IMR-90 (cell line): ENCODE measurements around the gene SNTG2. TPM values are rescaled to one million over a fixed set of nuclear protein-coding genes. Genes with fewer than 3 reads are reported as not detected.

ENCODE experiments used
- ATAC-seq: fragments of 200-7000 bp; cut with Tn5 transposase; 2 replicates; pipeline ENCODE4 v1.9.1; 2020; ENCODE audit warnings: low read depth, mild to moderate bottlenecking, moderate library complexity
- BruUV-seq: library from RNA; stranded (reverse); fragments of 400-500 nt; replicated peaks from 2 replicates; lab custom pipeline; 2021; lab: Mats Ljungman, UMichigan
- CTCF ChIA-PET: fragments of 300-600 bp; formaldehyde crosslinking; extraction: SDS; loops from one replicate; lab custom pipeline; 2021; ENCODE audit warnings: antibody characterized with exemption; lab: Yijun Ruan, JAX
- POLR2A ChIA-PET: fragments of 300-600 bp; sonication (Branson Sonifier 250); formaldehyde crosslinking; loops from one replicate; lab custom pipeline; 2022; ENCODE audit warnings: antibody characterized with exemption; ENCODE audit not compliant: unreplicated experiment; lab: Charles Lee
- DNase-seq: peaks from one replicate; pipeline ENCODE4 v3.0.0; 2013
- H2AFZ ChIP-seq: replicated peaks from 2 replicates; pipeline ENCODE3; 2013; ENCODE audit warnings: low read length, mild to moderate bottlenecking; ENCODE audit not compliant: poor library complexity
- H2AK5ac ChIP-seq: 2 replicates; pipeline ENCODE4 v1.6.1; 2013; ENCODE audit warnings: low read depth, low read length, inconsistent platforms
- H2AK9ac ChIP-seq: replicated peaks from 2 replicates; pipeline ENCODE3; 2013; ENCODE audit warnings: mild to moderate bottlenecking, low read depth, low read length, moderate library complexity; ENCODE audit not compliant: poor library complexity
- H2BK120ac ChIP-seq: 2 replicates; pipeline ENCODE4 v1.6.1; 2013; ENCODE audit warnings: low read depth, low read length, inconsistent platforms
- H2BK15ac ChIP-seq: 3 replicates; pipeline ENCODE4 v1.6.1; 2013; ENCODE audit warnings: low read depth, low read length, inconsistent platforms
- H2BK20ac ChIP-seq: 2 replicates; pipeline ENCODE4 v1.6.1; 2013; ENCODE audit warnings: low read depth, mild to moderate bottlenecking, inconsistent platforms, low read length, moderate library complexity
- H2BK5ac ChIP-seq: 2 replicates; pipeline ENCODE4 v1.6.1; 2013; ENCODE audit warnings: mild to moderate bottlenecking, low read depth, low read length, inconsistent platforms; ENCODE audit not compliant: poor library complexity, severe bottlenecking
- H3K14ac ChIP-seq: replicated peaks from 2 replicates; pipeline ENCODE4 v1.6.1; 2013; ENCODE audit warnings: low read depth, low read length, inconsistent platforms
- H3K18ac ChIP-seq: 2 replicates; pipeline ENCODE4 v1.6.1; 2013; ENCODE audit warnings: low read depth, low read length, control low read depth
- H3K23ac ChIP-seq: 2 replicates; pipeline ENCODE4 v1.6.1; 2013; ENCODE audit warnings: low read depth, low read length, inconsistent platforms
- H3K27ac ChIP-seq: 2 replicates; pipeline ENCODE4 v1.5.1; 2013; ENCODE audit warnings: mild to moderate bottlenecking, control low read depth, low read length; ENCODE audit not compliant: insufficient read depth
- H3K27me3 ChIP-seq: 2 replicates; pipeline ENCODE4 v1.6.1; 2013; ENCODE audit warnings: low read length; ENCODE audit not compliant: control insufficient read depth, insufficient read depth
- H3K36me3 ChIP-seq: 2 replicates; pipeline ENCODE4 v1.6.1; 2013; ENCODE audit warnings: low read length, mixed read lengths; ENCODE audit not compliant: control insufficient read depth, insufficient read depth
- H3K4ac ChIP-seq: 2 replicates; pipeline ENCODE4 v1.6.1; 2013; ENCODE audit warnings: low read depth, low read length, inconsistent platforms
- H3K4me1 ChIP-seq: 2 replicates; pipeline ENCODE4 v1.6.1; 2013; ENCODE audit warnings: low read length, mixed read lengths; ENCODE audit not compliant: control insufficient read depth, insufficient read depth
- H3K4me2 ChIP-seq: 2 replicates; pipeline ENCODE4 v1.6.1; 2013; ENCODE audit warnings: low read depth, mild to moderate bottlenecking, control low read depth, low read length, moderate library complexity
- H3K4me3 ChIP-seq: 2 replicates; pipeline ENCODE4 v1.5.1; 2013; ENCODE audit warnings: low read depth, mild to moderate bottlenecking, control low read depth, low read length, moderate library complexity; ENCODE audit not compliant: insufficient read depth
- H3K56ac ChIP-seq: 2 replicates; pipeline ENCODE4 v1.6.1; 2013; ENCODE audit warnings: low read length, inconsistent platforms; ENCODE audit not compliant: insufficient read depth; ENCODE audit errors: extremely low read depth
- H3K79me1 ChIP-seq, 2 experiments: 2 replicates each; pipeline ENCODE4 v1.6.1; 2013; ENCODE audit warnings: low read length in 2 of 2, inconsistent platforms in 1 of 2, low read depth in 1 of 2
- H3K9ac ChIP-seq: 2 replicates; pipeline ENCODE4 v1.6.1; 2013; ENCODE audit warnings: low read depth, low read length, control low read depth
- H3K9me1 ChIP-seq: 2 replicates; pipeline ENCODE4 v1.6.1; 2013; ENCODE audit warnings: low read length, inconsistent platforms; ENCODE audit not compliant: insufficient read depth
- H3K9me3 ChIP-seq: 2 replicates; pipeline ENCODE4 v1.6.1; 2013; ENCODE audit warnings: low read length; ENCODE audit not compliant: control insufficient read depth, insufficient read depth
- H4K20me1 ChIP-seq: 2 replicates; pipeline ENCODE4 v1.6.1; 2013; ENCODE audit warnings: low read length, inconsistent platforms; ENCODE audit not compliant: insufficient read depth
- H4K5ac ChIP-seq: 2 replicates; pipeline ENCODE4 v1.6.1; 2013; ENCODE audit warnings: mild to moderate bottlenecking, low read depth, low read length, control low read depth
- H4K8ac ChIP-seq, 2 experiments: 2 replicates each; pipeline ENCODE4 v1.6.1; 2013; ENCODE audit warnings: low read depth in 2 of 2, low read length in 2 of 2, control low read depth in 1 of 2, inconsistent platforms in 1 of 2
- H4K91ac ChIP-seq: 2 replicates; pipeline ENCODE4 v1.6.1; 2013; ENCODE audit warnings: low read depth, low read length, inconsistent platforms; ENCODE audit not compliant: insufficient read depth
- BHLHE40 ChIP-seq: fragments of 150-350 bp; IDR thresholded peaks from 2 replicates; pipeline ENCODE4 v1.6.1; 2016; ENCODE audit warnings: mild to moderate bottlenecking, low read depth, low read length
- MXI1 ChIP-seq: IDR thresholded peaks from 2 replicates; pipeline ENCODE4 v1.6.1; 2012; ENCODE audit warnings: low read depth, mild to moderate bottlenecking, low read length, moderate library complexity, borderline replicate concordance
- RCOR1 ChIP-seq: IDR thresholded peaks from 2 replicates; pipeline ENCODE4 v1.6.1; 2012; ENCODE audit warnings: mild to moderate bottlenecking, low read length, improper control_type of control experiment; ENCODE audit not compliant: insufficient replicate concordance
- WGBS, 2 experiments: methylation state at CpG; one replicate each; pipeline versions ENCODE4 v1.1.5 to v1.1.7; 2013; ENCODE audit warnings: missing lambda C conversion rate in 2 of 2; ENCODE audit not compliant: insufficient read length in 1 of 2; ENCODE audit errors: extremely low coverage in 2 of 2; 5-methylcytosine and 5-hydroxymethylcytosine counted together
- dilution Hi-C: fragments of 300-500 bp; cut with HindIII; formaldehyde crosslinking; loops from one replicate; pipeline ENCODE4 v1.14.3; 2018; ENCODE audit warnings: low sequenced_read_pairs; ENCODE audit not compliant: unreplicated experiment
- in situ Hi-C: fragments of 300-500 bp; cut with MboI; formaldehyde crosslinking; loops from 3 replicates; pipeline ENCODE4 v1.14.3; 2019; ENCODE audit warnings: low sequenced_read_pairs, inconsistent platforms, mixed read lengths
- intact Hi-C: fragments of 100-400 bp; cut with micrococcal nuclease; formaldehyde crosslinking; loops from 2 replicates; pipeline ENCODE4 v1.10.0; 2022
- polyA plus RNA-seq, 3 experiments: library from polyadenylated mRNA; depleted of rRNA; stranded (reverse); fragments of >200 nt; gene quantifications; 2 replicates each; pipeline ENCODE4 v1.2.3, GENCODE V29; 2012; ENCODE audit warnings: low replicate concordance in 1 of 3
- total RNA-seq: library from RNA; depleted of rRNA; stranded (reverse); fragments of >200 nt; gene quantifications from 2 replicates; pipeline ENCODE4 v1.2.3, GENCODE V29; 2012

SNTG2 gene
- total and polyA plus RNA-seq, 2 of the 4 experiments (the other 2 are of a cell fraction) = under 0.01 to 0.17 TPM

- Histone ChIP-seq H2AFZ (no peak overlapping the region), H3K9ac (no peak overlapping the region), H2AK9ac (no peak overlapping the region), H4K20me1 (no peaks in the 10 kb centered on the region), H2BK15ac (no peak overlapping the region), H3K4me3 (no peak overlapping the region), H3K36me3 (no peaks in the 10 kb centered on the region), H3K18ac (no peak overlapping the region), H2BK120ac (no peak overlapping the region), H3K79me1 (no peaks in the 10 kb centered on the region), H3K56ac (no peak overlapping the region), H3K9me3 (peaks cover 5% of the 10 kb centered on the region; the same call in 1 of the 2 replicates), H2BK20ac (no peak overlapping the region), H2BK5ac (no peak overlapping the region), H4K5ac (no peak overlapping the region), H3K23ac (no peak overlapping the region), H3K27me3 (no peaks in the 10 kb centered on the region), H3K4me2 (no peak overlapping the region), H3K4me1 (no peaks in the 10 kb centered on the region), H4K8ac (no peak overlapping the region), H3K4ac (no peak overlapping the region), H2AK5ac (no peak overlapping the region), H4K91ac (no peak overlapping the region), H3K27ac (no peak overlapping the region), H3K9me1 (no peaks in the 10 kb centered on the region), H3K14ac (no peak overlapping the region)
- DNase-seq (no peak), ATAC-seq (no peak)
- intact Hi-C loops (no loop called here), in situ Hi-C loops (no loop called here), dilution Hi-C loops (no loop called here)
- ChIA-PET POLR2A (no interaction called here), CTCF (interaction anchor here (1.3 kb wide), 1 partner anchor 104 kb away, joined by 3 read pairs; no protein-coding TSS in a partner anchor)
- no peak for TF ChIP-seq RCOR1
- no peak for TF ChIP-seq BHLHE40
- TF ChIP-seq MXI1 = no peak
- BruUV-seq = no TSS peak
- no CpG with 5 or more reads among the region's 2 CpGs for WGBS, 2 experiments
Measured at GRCh38 chr2:1245193-1245592, 294.5 kb downstream of the SNTG2 start.
